HepG2 (cell line): Measurements from ENCODE around the gene WIZ. TPM values are rescaled to one million over a fixed set of nuclear protein-coding genes. Genes with fewer than 3 reads are reported as not detected.

ENCODE experiments used
- ASH2L ChIP-seq: fragments of 300-600, 200-600 bp; sonication (generic); IDR thresholded peaks from 2 replicates; pipeline ENCODE4 v1.7.0; 2017; ENCODE audit warnings: low read depth, mild to moderate bottlenecking, moderate library complexity, mixed read lengths, low read length; ENCODE audit not compliant: insufficient read length
- HDAC1 ChIP-seq: sonication (generic); formaldehyde crosslinking; IDR thresholded peaks from 2 replicates; pipeline ENCODE4 v1.5.1; 2020; ENCODE audit warnings: mild to moderate bottlenecking, missing genetic modification reagents
- HNRNPH1 ChIP-seq: fragments of 200-400 bp; formaldehyde crosslinking; optimal IDR thresholded peaks from 2 replicates; pipeline ENCODE3; 2017; ENCODE audit warnings: mild to moderate bottlenecking, low read depth, low read length
- HNRNPUL1 ChIP-seq: fragments of 200-400 bp; formaldehyde crosslinking; IDR thresholded peaks from 2 replicates; pipeline ENCODE4 v1.6.1; 2017; ENCODE audit warnings: low read depth, mild to moderate bottlenecking, low read length, moderate library complexity
- RXRB ChIP-seq: IDR thresholded peaks from 2 replicates; pipeline ENCODE4 v1.6.1; 2016; ENCODE audit warnings: borderline replicate concordance, missing genetic modification reagents, missing compliant biosample characterization
- ZFX ChIP-seq: sonication (generic); formaldehyde crosslinking; IDR thresholded peaks from 2 replicates; pipeline ENCODE4 v1.4.0; 2020; ENCODE audit warnings: mild to moderate bottlenecking, low read depth, missing genetic modification reagents, moderate library complexity
- ZNF225 ChIP-seq: sonication (generic); formaldehyde crosslinking; IDR thresholded peaks from 2 replicates; pipeline ENCODE4 v1.4.0; 2020; ENCODE audit warnings: mild to moderate bottlenecking, missing genetic modification reagents
- ZNF563 ChIP-seq: sonication (generic); formaldehyde crosslinking; IDR thresholded peaks from 2 replicates; pipeline ENCODE4 v1.8.0; 2022; ENCODE audit warnings: mild to moderate bottlenecking, moderate library complexity, missing genetic modification reagents
- ZSCAN21 ChIP-seq: sonication (generic); formaldehyde crosslinking; IDR thresholded peaks from 2 replicates; pipeline ENCODE4 v1.8.0; 2022; ENCODE audit warnings: mild to moderate bottlenecking, missing genetic modification reagents, moderate library complexity, borderline replicate concordance
- polyA plus RNA-seq, 8 experiments: library from polyadenylated mRNA; depleted of rRNA in 3 of 8; stranded (reverse) in 7 of 8; unstranded in 1 of 8; fragments of >200 nt; fragmentation: Illumina TruSeq in 4 of 8; extraction: Trizol in 4 of 8; gene quantifications; 2 replicates each; pipeline versions ENCODE4 v1.2.1 to v1.2.3, GENCODE V29; 2011 to 2016; ENCODE audit warnings: low read depth in 4 of 8, missing spikeins in 1 of 8, mixed read lengths in 1 of 8; ENCODE audit not compliant: insufficient read depth in 1 of 8
- total RNA-seq, 5 experiments: library from RNA; depleted of rRNA; stranded (reverse); fragments of >200 nt; fragmentation: Illumina TruSeq; extraction: Trizol; gene quantifications; 2 replicates each; pipeline ENCODE4 v1.2.3, GENCODE V29; 2016; ENCODE audit warnings: low read depth in 1 of 5
- TF ChIP-seq, protein P1 (sequence below): sonication (generic); formaldehyde crosslinking; IDR thresholded peaks from 2 replicates; pipeline ENCODE4 v1.5.0; 2020; ENCODE audit warnings: mild to moderate bottlenecking, missing genetic modification reagents, borderline replicate concordance
- TF ChIP-seq, protein P2 (sequence below): sonication (generic); formaldehyde crosslinking; IDR thresholded peaks from 2 replicates; pipeline ENCODE4 v1.4.0; 2020; ENCODE audit warnings: missing genetic modification reagents

WIZ gene
- total and polyA plus RNA-seq, 2 of the 13 experiments (the other 11 are each of a cell fraction or from before 2014, with no cell fraction given): 4.7 to 4.8 TPM

DNA sequence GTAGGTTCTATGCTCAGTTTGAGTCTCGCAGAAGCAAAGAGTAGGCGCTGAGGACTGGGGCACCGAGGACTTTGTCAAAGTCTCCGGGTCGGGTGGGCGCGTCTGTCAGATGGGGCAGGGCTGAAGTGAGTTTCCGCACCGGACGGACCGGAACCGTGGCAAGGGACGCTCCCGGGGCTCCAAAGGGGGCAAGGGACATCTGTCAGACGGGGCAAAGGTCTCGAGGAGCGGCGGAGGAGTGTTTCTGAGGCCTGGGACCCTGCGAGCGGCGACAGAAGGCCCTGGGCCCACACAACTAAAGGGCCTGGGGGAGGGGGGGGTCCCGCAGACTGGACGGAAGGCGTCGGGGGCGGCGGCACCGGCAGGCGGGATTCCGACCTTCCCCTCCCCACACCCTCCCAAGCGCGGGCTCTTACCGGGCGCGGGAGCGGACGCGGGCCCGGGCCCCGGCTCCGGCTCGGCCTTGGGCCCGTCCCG, 17.7 kb downstream of the WIZ start (continued):
- peak; percentile 34; the same call in 1 of the 2 replicates for TF ChIP-seq ZFX (CRISPR knock-in tag)
- TF ChIP-seq, protein P1, sequence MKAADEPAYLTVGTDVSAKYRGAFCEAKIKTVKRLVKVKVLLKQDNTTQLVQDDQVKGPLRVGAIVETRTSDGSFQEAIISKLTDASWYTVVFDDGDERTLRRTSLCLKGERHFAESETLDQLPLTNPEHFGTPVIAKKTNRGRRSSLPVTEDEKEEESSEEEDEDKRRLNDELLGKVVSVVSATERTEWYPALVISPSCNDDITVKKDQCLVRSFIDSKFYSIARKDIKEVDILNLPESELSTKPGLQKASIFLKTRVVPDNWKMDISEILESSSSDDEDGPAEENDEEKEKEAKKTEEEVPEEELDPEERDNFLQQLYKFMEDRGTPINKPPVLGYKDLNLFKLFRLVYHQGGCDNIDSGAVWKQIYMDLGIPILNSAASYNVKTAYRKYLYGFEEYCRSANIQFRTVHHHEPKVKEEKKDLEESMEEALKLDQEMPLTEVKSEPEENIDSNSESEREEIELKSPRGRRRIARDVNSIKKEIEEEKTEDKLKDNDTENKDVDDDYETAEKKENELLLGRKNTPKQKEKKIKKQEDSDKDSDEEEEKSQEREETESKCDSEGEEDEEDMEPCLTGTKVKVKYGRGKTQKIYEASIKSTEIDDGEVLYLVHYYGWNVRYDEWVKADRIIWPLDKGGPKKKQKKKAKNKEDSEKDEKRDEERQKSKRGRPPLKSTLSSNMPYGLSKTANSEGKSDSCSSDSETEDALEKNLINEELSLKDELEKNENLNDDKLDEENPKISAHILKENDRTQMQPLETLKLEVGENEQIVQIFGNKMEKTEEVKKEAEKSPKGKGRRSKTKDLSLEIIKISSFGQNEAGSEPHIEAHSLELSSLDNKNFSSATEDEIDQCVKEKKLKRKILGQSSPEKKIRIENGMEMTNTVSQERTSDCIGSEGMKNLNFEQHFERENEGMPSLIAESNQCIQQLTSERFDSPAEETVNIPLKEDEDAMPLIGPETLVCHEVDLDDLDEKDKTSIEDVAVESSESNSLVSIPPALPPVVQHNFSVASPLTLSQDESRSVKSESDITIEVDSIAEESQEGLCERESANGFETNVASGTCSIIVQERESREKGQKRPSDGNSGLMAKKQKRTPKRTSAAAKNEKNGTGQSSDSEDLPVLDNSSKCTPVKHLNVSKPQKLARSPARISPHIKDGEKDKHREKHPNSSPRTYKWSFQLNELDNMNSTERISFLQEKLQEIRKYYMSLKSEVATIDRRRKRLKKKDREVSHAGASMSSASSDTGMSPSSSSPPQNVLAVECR (CRISPR knock-in tag): peak; percentile 27; the same call in 1 of the 2 replicates
- 0 out of 2 replicates have a peak, but pooled peaks have one; percentile 9 for TF ChIP-seq ZNF563 (CRISPR knock-in tag)
- no peak for TF ChIP-seq HNRNPH1
- TF ChIP-seq ZNF225 (CRISPR knock-in tag): peak; percentile 31; the same call in 1 of the 2 replicates
- TF ChIP-seq HDAC1 (CRISPR knock-in tag): no peak; the same call in 1 of the 2 replicates
- peak; percentile 2; the same call in 1 of the 2 replicates for TF ChIP-seq ZSCAN21 (CRISPR knock-in tag)
- peak; percentile 3 for TF ChIP-seq ASH2L
- TF ChIP-seq RXRB: 0 out of 2 replicates have a peak, but pooled peaks have one; percentile 12
- TF ChIP-seq HNRNPUL1: no peak
- TF ChIP-seq, protein P2, sequence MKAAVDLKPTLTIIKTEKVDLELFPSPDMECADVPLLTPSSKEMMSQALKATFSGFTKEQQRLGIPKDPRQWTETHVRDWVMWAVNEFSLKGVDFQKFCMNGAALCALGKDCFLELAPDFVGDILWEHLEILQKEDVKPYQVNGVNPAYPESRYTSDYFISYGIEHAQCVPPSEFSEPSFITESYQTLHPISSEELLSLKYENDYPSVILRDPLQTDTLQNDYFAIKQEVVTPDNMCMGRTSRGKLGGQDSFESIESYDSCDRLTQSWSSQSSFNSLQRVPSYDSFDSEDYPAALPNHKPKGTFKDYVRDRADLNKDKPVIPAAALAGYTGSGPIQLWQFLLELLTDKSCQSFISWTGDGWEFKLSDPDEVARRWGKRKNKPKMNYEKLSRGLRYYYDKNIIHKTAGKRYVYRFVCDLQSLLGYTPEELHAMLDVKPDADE (CRISPR knock-in tag): 0 out of 2 replicates have a peak, but pooled peaks have one; percentile 17
- TF ChIP-seq, all 625 proteins: peak for 13
